H9 (cell line): ENCODE measurements around the gene OR56B4. TPM values are rescaled to one million over a fixed set of nuclear protein-coding genes. Genes with fewer than 3 reads are reported as not detected.
"Not testable (repeated sequence)": the region's sequence is repeated elsewhere in the genome, so short reads cannot be mapped to it uniquely, and the experiment has no call there.

Experiments
- DNase-seq: peaks from one replicate; pipeline ENCODE4 v3.0.0-alpha.2; 2017
- H2AFZ ChIP-seq: one replicate; pipeline ENCODE4 v1.6.1; 2013; ENCODE audit warnings: mild to moderate bottlenecking, low read length, control low read depth, moderate library complexity
- H2AK5ac ChIP-seq: 2 replicates; pipeline ENCODE4 v1.6.1; 2013; ENCODE audit warnings: low read length, control low read depth, mixed read lengths; ENCODE audit not compliant: insufficient read length
- H2BK120ac ChIP-seq: one replicate; pipeline ENCODE4 v1.6.1; 2013; ENCODE audit warnings: low read depth, mild to moderate bottlenecking, low read length, control low read depth, inconsistent platforms; ENCODE audit not compliant: poor library complexity, severe bottlenecking
- H2BK12ac ChIP-seq: 2 replicates; pipeline ENCODE4 v1.6.1; 2013; ENCODE audit warnings: low read length, control low read depth, mixed read lengths, low read depth; ENCODE audit not compliant: insufficient read length
- H2BK15ac ChIP-seq: 2 replicates; pipeline ENCODE4 v1.6.1; 2013; ENCODE audit warnings: low read depth, low read length, control low read depth
- H2BK20ac ChIP-seq: one replicate; pipeline ENCODE4 v1.6.1; 2013; ENCODE audit warnings: low read depth, mild to moderate bottlenecking, low read length, control low read depth, inconsistent platforms; ENCODE audit not compliant: poor library complexity, severe bottlenecking
- H2BK5ac ChIP-seq: 2 replicates; pipeline ENCODE4 v1.6.1; 2013; ENCODE audit warnings: low read length, control low read depth, mixed read lengths; ENCODE audit not compliant: insufficient read length
- H3K14ac ChIP-seq: 2 replicates; pipeline ENCODE4 v1.6.1; 2013; ENCODE audit warnings: low read length, control low read depth; ENCODE audit not compliant: insufficient read depth
- H3K18ac ChIP-seq: 2 replicates; pipeline ENCODE4 v1.6.1; 2013; ENCODE audit warnings: low read depth, mild to moderate bottlenecking, mixed read lengths, low read length, control low read depth; ENCODE audit not compliant: insufficient read length
- H3K23ac ChIP-seq: 2 replicates; pipeline ENCODE4 v1.6.1; 2013; ENCODE audit warnings: low read length, control low read depth, mixed read lengths, low read depth; ENCODE audit not compliant: insufficient read length
- H3K23me2 ChIP-seq: 2 replicates; pipeline ENCODE4 v1.6.1; 2013; ENCODE audit warnings: low read depth, mild to moderate bottlenecking, mixed read lengths, low read length, control low read depth; ENCODE audit not compliant: insufficient read length, poor library complexity, severe bottlenecking
- H3K27ac ChIP-seq: 2 replicates; pipeline ENCODE4 v1.5.1; 2013; ENCODE audit warnings: low read length, control low read depth, mixed read lengths, low read depth; ENCODE audit not compliant: insufficient read length
- H3K27me3 ChIP-seq: 2 replicates; pipeline ENCODE4 v1.6.1; 2013; ENCODE audit warnings: low read length, control low read depth, inconsistent platforms; ENCODE audit not compliant: insufficient read depth
- H3K4ac ChIP-seq: 2 replicates; pipeline ENCODE4 v1.6.1; 2013; ENCODE audit warnings: low read depth, mild to moderate bottlenecking, control low read depth, inconsistent platforms, low read length, moderate library complexity
- H3K4me1 ChIP-seq: 2 replicates; pipeline ENCODE4 v1.6.1; 2013; ENCODE audit warnings: low read length, control low read depth, inconsistent platforms; ENCODE audit not compliant: insufficient read depth
- H3K4me2 ChIP-seq: 2 replicates; pipeline ENCODE4 v1.6.1; 2013; ENCODE audit warnings: low read length, control low read depth, mixed read lengths; ENCODE audit not compliant: insufficient read length, insufficient read depth
- H3K56ac ChIP-seq: 2 replicates; pipeline ENCODE4 v1.6.1; 2013; ENCODE audit warnings: low read depth, mild to moderate bottlenecking, mixed read lengths, low read length, control low read depth; ENCODE audit not compliant: insufficient read length
- H3K79me1 ChIP-seq: 2 replicates; pipeline ENCODE4 v1.6.1; 2013; ENCODE audit warnings: low read depth, mild to moderate bottlenecking, moderate library complexity, low read length, control low read depth, inconsistent platforms; ENCODE audit not compliant: insufficient read depth, poor library complexity, severe bottlenecking
- H3K79me2 ChIP-seq: 2 replicates; pipeline ENCODE4 v1.6.1; 2013; ENCODE audit warnings: low read length, control low read depth, inconsistent platforms; ENCODE audit not compliant: insufficient read depth
- H3K9ac ChIP-seq: 2 replicates; pipeline ENCODE4 v1.6.1; 2013; ENCODE audit warnings: low read length, control low read depth, mixed read lengths; ENCODE audit not compliant: insufficient read length; ENCODE audit errors: extremely low read depth
- H3K9me3 ChIP-seq: one replicate; pipeline ENCODE4 v1.6.1; 2013; ENCODE audit warnings: low read depth, low read length, inconsistent platforms; ENCODE audit not compliant: control insufficient read depth
- H3T11ph ChIP-seq: one replicate; pipeline ENCODE4 v1.6.1; 2013; ENCODE audit warnings: mild to moderate bottlenecking, low read length, control low read depth, inconsistent platforms
- H4K20me1 ChIP-seq: one replicate; pipeline ENCODE4 v1.6.1; 2013; ENCODE audit not compliant: control insufficient read depth, insufficient read length, insufficient read depth
- H4K5ac ChIP-seq: 2 replicates; pipeline ENCODE4 v1.6.1; 2013; ENCODE audit warnings: low read depth, mild to moderate bottlenecking, mixed read lengths, low read length, control low read depth; ENCODE audit not compliant: insufficient read length
- H4K8ac ChIP-seq: replicated peaks from 2 replicates; pipeline ENCODE4 v1.6.1; 2013; ENCODE audit warnings: low read length, control low read depth, mixed read lengths, low read depth; ENCODE audit not compliant: insufficient read length
- H4K91ac ChIP-seq: 2 replicates; pipeline ENCODE4 v1.6.1; 2013; ENCODE audit warnings: low read depth, mild to moderate bottlenecking, moderate library complexity, mixed read lengths, low read length, control low read depth; ENCODE audit not compliant: insufficient read length
- H3K27ac Mint-ChIP-seq, 3 experiments: 2 replicates in 2 of 3; 3 replicates in 1 of 3; pipeline ENCODE4 v1.8.0; 2020 to 2021; ENCODE audit warnings: mixed read lengths in 3 of 3, mild to moderate bottlenecking in 1 of 3, moderate library complexity in 1 of 3
- H3K27me3 Mint-ChIP-seq: 2 replicates; pipeline ENCODE4 v1.8.0; 2021; ENCODE audit warnings: low read depth, mild to moderate bottlenecking, moderate library complexity, mixed read lengths
- H3K36me3 Mint-ChIP-seq, 3 experiments: 2 replicates in 2 of 3; 3 replicates in 1 of 3; pipeline ENCODE4 v1.8.0; 2020 to 2021; ENCODE audit warnings: low read depth in 3 of 3, mixed read lengths in 3 of 3; ENCODE audit not compliant: insufficient read depth in 1 of 3
- H3K4me1 Mint-ChIP-seq, 2 experiments: 2 replicates each; pipeline ENCODE4 v1.8.0; 2020; ENCODE audit warnings: mixed read lengths in 2 of 2
- H3K4me3 Mint-ChIP-seq, 2 experiments: 2 replicates in 1 of 2; 3 replicates in 1 of 2; pipeline ENCODE4 v1.8.0; 2020 to 2021; ENCODE audit warnings: mild to moderate bottlenecking in 2 of 2, mixed read lengths in 2 of 2, moderate library complexity in 1 of 2
- H3K9me3 Mint-ChIP-seq, 2 experiments: 2 replicates in 1 of 2; 3 replicates in 1 of 2; pipeline ENCODE4 v1.8.0; 2020; ENCODE audit warnings: mild to moderate bottlenecking in 2 of 2, mixed read lengths in 2 of 2, moderate library complexity in 1 of 2
- WGBS: extraction: QIAGEN DNeasy Blood & Tissue Kit; methylation state at CpG from one replicate; pipeline ENCODE4 v1.1.7; 2013; ENCODE audit warnings: missing lambda C conversion rate, low lambda C conversion rate, mixed read lengths; ENCODE audit not compliant: insufficient read length; ENCODE audit errors: extremely low coverage; 5-methylcytosine and 5-hydroxymethylcytosine counted together
- total RNA-seq: library from RNA; stranded (reverse); gene quantifications from 2 replicates; pipeline ENCODE4 v1.2.1, GENCODE V29; 2021
- TF ChIP-seq, protein P1 (sequence below): fragments of 200-600 bp; sonication (generic); conservative IDR thresholded peaks from 3 replicates; pipeline ENCODE4 v1.8.0; 2021; ENCODE audit warnings: antibody characterized with exemption, mild to moderate bottlenecking

The OR56B4 gene
- total RNA-seq, 1 experiment from 2014 or later, result not detected

GRCh38 chr11:6067502-6067901, 40.0 kb upstream of the OR56B4 start:
- Histone ChIP-seq H3K79me2 (no peaks in the 10 kb centered on the region), H3K9ac (no peak overlapping the region), H3K14ac (no peak overlapping the region), H3T11ph (no peak overlapping the region), H4K91ac (no peak overlapping the region), H3K4ac (no peak overlapping the region), H4K20me1 (no peaks in the 10 kb centered on the region), H2BK12ac (no peak overlapping the region), H2AK5ac (no peak overlapping the region), H3K4me1 (peaks cover 2% of the 10 kb centered on the region; the same call in 1 of the 2 replicates), H3K27me3 (no peaks in the 10 kb centered on the region), H4K5ac (no peak overlapping the region), H3K18ac (no peak overlapping the region), H2BK120ac (no peak overlapping the region), H2BK5ac (no peak overlapping the region), H2BK20ac (no peak overlapping the region), H3K23ac (no peak overlapping the region), H3K79me1 (no peaks in the 10 kb centered on the region), H3K27ac (no peak overlapping the region), H3K23me2 (no peaks in the 10 kb centered on the region), H3K4me2 (no peak overlapping the region), H4K8ac (no peak overlapping the region), H3K56ac (no peak overlapping the region), H2AFZ (no peak overlapping the region), H2BK15ac (no peak overlapping the region), H3K9me3 (no peaks in the 10 kb centered on the region)
- Mint-ChIP-seq H3K36me3 (no peaks in the 10 kb centered on the region; a peak in 1 of 7 replicates), H3K4me3 (no peak overlapping the region), H3K27me3 (no peaks in the 10 kb centered on the region), H3K27ac (no peak overlapping the region), H3K9me3 (no peaks in the 10 kb centered on the region; a peak in 2 of 5 replicates), H3K4me1 (peaks cover 16 to 37% of the 10 kb centered on the region in 2 experiments)
- DNase-seq, result no peak
- WGBS, result no CpG with 5 or more reads among the region's 4 CpGs
- TF ChIP-seq, protein P1, sequence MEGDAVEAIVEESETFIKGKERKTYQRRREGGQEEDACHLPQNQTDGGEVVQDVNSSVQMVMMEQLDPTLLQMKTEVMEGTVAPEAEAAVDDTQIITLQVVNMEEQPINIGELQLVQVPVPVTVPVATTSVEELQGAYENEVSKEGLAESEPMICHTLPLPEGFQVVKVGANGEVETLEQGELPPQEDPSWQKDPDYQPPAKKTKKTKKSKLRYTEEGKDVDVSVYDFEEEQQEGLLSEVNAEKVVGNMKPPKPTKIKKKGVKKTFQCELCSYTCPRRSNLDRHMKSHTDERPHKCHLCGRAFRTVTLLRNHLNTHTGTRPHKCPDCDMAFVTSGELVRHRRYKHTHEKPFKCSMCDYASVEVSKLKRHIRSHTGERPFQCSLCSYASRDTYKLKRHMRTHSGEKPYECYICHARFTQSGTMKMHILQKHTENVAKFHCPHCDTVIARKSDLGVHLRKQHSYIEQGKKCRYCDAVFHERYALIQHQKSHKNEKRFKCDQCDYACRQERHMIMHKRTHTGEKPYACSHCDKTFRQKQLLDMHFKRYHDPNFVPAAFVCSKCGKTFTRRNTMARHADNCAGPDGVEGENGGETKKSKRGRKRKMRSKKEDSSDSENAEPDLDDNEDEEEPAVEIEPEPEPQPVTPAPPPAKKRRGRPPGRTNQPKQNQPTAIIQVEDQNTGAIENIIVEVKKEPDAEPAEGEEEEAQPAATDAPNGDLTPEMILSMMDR, result no peak

DNA sequence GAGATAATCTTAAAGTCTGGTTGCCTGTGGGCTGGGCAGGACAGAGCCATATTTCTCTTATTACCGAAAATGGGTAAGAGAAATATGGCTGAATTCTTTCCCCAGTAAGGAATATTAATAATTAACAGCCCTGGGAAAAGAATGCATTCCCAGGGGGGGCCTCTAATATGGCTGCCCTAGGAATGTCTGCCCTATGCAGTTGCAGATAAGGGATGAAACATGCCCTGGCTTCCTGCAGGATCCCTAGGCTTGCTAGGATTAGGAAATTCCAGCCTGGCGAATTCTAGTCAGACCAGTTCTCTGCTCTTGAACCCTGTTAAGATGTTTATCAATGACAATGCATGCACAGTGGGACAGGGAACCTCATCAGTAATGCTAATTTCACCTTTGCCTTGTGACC, 31.0 kb upstream of the OR56B4 start:
- not testable (repeated sequence) for H3K27me3 Mint-ChIP-seq, H3K27me3 ChIP-seq, H3K23me2 ChIP-seq, H3K4ac ChIP-seq, H2BK15ac ChIP-seq, H2BK120ac ChIP-seq, H4K20me1 ChIP-seq, H3T11ph ChIP-seq, H3K23ac ChIP-seq, H4K8ac ChIP-seq, H3K4me1 ChIP-seq, H2BK5ac ChIP-seq, H2BK20ac ChIP-seq, H3K27ac Mint-ChIP-seq, H2BK12ac ChIP-seq, H3K4me3 Mint-ChIP-seq, H3K79me1 ChIP-seq, H3K9ac ChIP-seq, DNase-seq, H3K56ac ChIP-seq, H3K27ac ChIP-seq, H2AFZ ChIP-seq, H3K79me2 ChIP-seq, H3K4me2 ChIP-seq, H3K9me3 ChIP-seq, H4K5ac ChIP-seq, H3K14ac ChIP-seq, H2AK5ac ChIP-seq, H4K91ac ChIP-seq, H3K18ac ChIP-seq
- WGBS, result no CpG with 5 or more reads among the region's 2 CpGs
- Mint-ChIP-seq H3K4me1 (peaks cover 16 to 35% of the 10 kb centered on the region in 2 experiments), H3K36me3 (peaks cover 24 to 39% (median 28%) of the 10 kb centered on the region in 3 experiments), H3K9me3 (peaks cover 31 to 34% of the 10 kb centered on the region in 2 experiments)
